Trophoblast cell (in vitro differentiated cells and primary cell): ENCODE results near the gene CCDC169.
"Not testable (repeated sequence)": the region's sequence is repeated elsewhere in the genome, so short reads cannot be mapped to it uniquely, and the experiment has no call there.

Source experiments
- DNase-seq, 2 donors: peaks; one replicate each; pipeline ENCODE4 v3.0.0-alpha.2; 2016
- H2AFZ ChIP-seq: 2 replicates; pipeline ENCODE4 v1.6.1; 2013; ENCODE audit warnings: low read length, moderate library complexity, mild to moderate bottlenecking; ENCODE audit not compliant: insufficient read depth, poor library complexity
- H2AK5ac ChIP-seq: 2 replicates; pipeline ENCODE4 v1.6.1; 2013; ENCODE audit warnings: mild to moderate bottlenecking, low read length
- H2BK120ac ChIP-seq: 2 replicates; pipeline ENCODE4 v1.6.1; 2013; ENCODE audit warnings: low read length, mild to moderate bottlenecking, moderate library complexity; ENCODE audit not compliant: insufficient read depth, poor library complexity
- H2BK12ac ChIP-seq: 2 replicates; pipeline ENCODE4 v1.6.1; 2013; ENCODE audit warnings: mild to moderate bottlenecking, low read length, moderate library complexity
- H2BK5ac ChIP-seq: 2 replicates; pipeline ENCODE4 v1.6.1; 2013; ENCODE audit warnings: low read length, low read depth, moderate library complexity, mild to moderate bottlenecking; ENCODE audit not compliant: poor library complexity
- H3K14ac ChIP-seq: 2 replicates; pipeline ENCODE4 v1.6.1; 2013; ENCODE audit warnings: mild to moderate bottlenecking, low read length
- H3K18ac ChIP-seq: 2 replicates; pipeline ENCODE4 v1.6.1; 2013; ENCODE audit warnings: mild to moderate bottlenecking, low read length
- H3K23ac ChIP-seq: 2 replicates; pipeline ENCODE4 v1.6.1; 2013; ENCODE audit warnings: low read length
- H3K27ac ChIP-seq: 2 replicates; pipeline ENCODE4 v1.5.1; 2013; ENCODE audit warnings: low read depth, mild to moderate bottlenecking, inconsistent platforms, low read length, moderate library complexity
- H3K27me3 ChIP-seq: 2 replicates; pipeline ENCODE4 v1.6.1; 2013; ENCODE audit warnings: inconsistent platforms, mild to moderate bottlenecking, low read length, moderate library complexity; ENCODE audit not compliant: insufficient read depth
- H3K36me3 ChIP-seq, 2 experiments: 1 replicate in 1 of 2; 2 replicates in 1 of 2; pipeline ENCODE4 v1.6.1; 2013; ENCODE audit warnings: low read length in 2 of 2, mild to moderate bottlenecking in 2 of 2, moderate library complexity in 1 of 2; ENCODE audit not compliant: insufficient read depth in 2 of 2, control insufficient read depth in 1 of 2
- H3K4ac ChIP-seq: 2 replicates; pipeline ENCODE4 v1.6.1; 2013; ENCODE audit warnings: low read depth, mild to moderate bottlenecking, low read length, moderate library complexity
- H3K4me1 ChIP-seq, 2 experiments: 1 replicate in 1 of 2; 2 replicates in 1 of 2; pipeline ENCODE4 v1.6.1; 2013; ENCODE audit warnings: low read length in 2 of 2, mild to moderate bottlenecking in 2 of 2, moderate library complexity in 1 of 2; ENCODE audit not compliant: insufficient read depth in 2 of 2, control insufficient read depth in 1 of 2
- H3K4me2 ChIP-seq: 2 replicates; pipeline ENCODE4 v1.6.1; 2013; ENCODE audit warnings: inconsistent platforms, mild to moderate bottlenecking, low read length, moderate library complexity
- H3K4me3 ChIP-seq: 2 replicates; pipeline ENCODE4 v1.5.1; 2013; ENCODE audit warnings: mild to moderate bottlenecking, low read depth, low read length, inconsistent platforms
- H3K79me1 ChIP-seq: one replicate; pipeline ENCODE4 v1.6.1; 2013; ENCODE audit warnings: low read length
- H3K79me2 ChIP-seq: 2 replicates; pipeline ENCODE4 v1.6.1; 2013; ENCODE audit warnings: low read length, mild to moderate bottlenecking; ENCODE audit not compliant: control insufficient read depth, insufficient read depth, poor library complexity
- H3K9ac ChIP-seq: 2 replicates; pipeline ENCODE4 v1.6.1; 2013; ENCODE audit warnings: mild to moderate bottlenecking, low read length
- H3K9me3 ChIP-seq: 2 replicates; pipeline ENCODE4 v1.6.1; 2013; ENCODE audit warnings: low read depth, mild to moderate bottlenecking, control low read depth, inconsistent platforms, low read length; ENCODE audit not compliant: insufficient read depth
- H4K12ac ChIP-seq: 2 replicates; pipeline ENCODE4 v1.6.1; 2013; ENCODE audit warnings: low read depth, mild to moderate bottlenecking, low read length, moderate library complexity
- H4K8ac ChIP-seq: 2 replicates; pipeline ENCODE4 v1.6.1; 2013; ENCODE audit warnings: low read depth, mild to moderate bottlenecking, low read length, moderate library complexity
- H4K91ac ChIP-seq: one replicate; pipeline ENCODE4 v1.6.1; 2013; ENCODE audit warnings: low read depth, mild to moderate bottlenecking, low read length, moderate library complexity
- WGBS: extraction: QIAGEN DNeasy Blood & Tissue Kit; methylation state at CpG from one replicate; pipeline ENCODE4 v1.1.7; 2013; ENCODE audit warnings: missing lambda C conversion rate; ENCODE audit not compliant: insufficient read length, insufficient coverage; ENCODE audit errors: extremely low coverage; 5-methylcytosine and 5-hydroxymethylcytosine counted together

CCDC169 gene

GRCh38 chr13:36299469-36299868, 1.9 kb upstream of the CCDC169 start:
- peaks cover 13% of the 10 kb centered on the region for H3K79me1 ChIP-seq
- H3K4me2 ChIP-seq = peak overlapping the region; percentile 14
- not testable (repeated sequence) for H2AK5ac ChIP-seq, H3K9me3 ChIP-seq, H3K79me2 ChIP-seq, H3K27me3 ChIP-seq, H2AFZ ChIP-seq, H4K12ac ChIP-seq, H3K23ac ChIP-seq, H3K36me3 ChIP-seq, H3K4ac ChIP-seq, H3K9ac ChIP-seq, H3K4me3 ChIP-seq
- peak overlapping the region; percentile 16 for H3K18ac ChIP-seq
- H2BK12ac ChIP-seq = peak overlapping the region; percentile 95
- H2BK120ac ChIP-seq = peak overlapping the region; percentile 91
- no CpG with 5 or more reads among the region's 3 CpGs for WGBS
- DNase-seq = peak; percentile 54 to 71
- peak overlapping the region; percentile 49 for H3K14ac ChIP-seq
- peak overlapping the region; percentile 8 for H4K91ac ChIP-seq
- H3K4me1 ChIP-seq = peaks cover 6 to 12% of the 10 kb centered on the region in 2 experiments
- peak overlapping the region; percentile 86 for H3K27ac ChIP-seq
- peak overlapping the region; percentile 67 for H2BK5ac ChIP-seq
- peak overlapping the region; percentile 66 for H4K8ac ChIP-seq

- H4K91ac ChIP-seq = peak overlapping the region; percentile 35
- H3K4me1 ChIP-seq = peaks cover 6 to 12% of the 10 kb centered on the region in 2 experiments
- H3K14ac ChIP-seq = no peak overlapping the region
- peak overlapping the region; percentile 49 for H4K8ac ChIP-seq
- no peaks in the 10 kb centered on the region for H3K9me3 ChIP-seq
- peaks cover 0 to 1% of the 10 kb centered on the region in 2 experiments for H3K36me3 ChIP-seq
- H3K9ac ChIP-seq = peak overlapping the region; percentile 48
- WGBS = no CpG with 5 or more reads among the region's 4 CpGs
- H3K4ac ChIP-seq = no peak overlapping the region
- H3K27ac ChIP-seq = peak overlapping the region; percentile 80
- no peak overlapping the region for H4K12ac ChIP-seq
- DNase-seq = no peak
- peak overlapping the region; percentile 36 for H2BK120ac ChIP-seq
- no peak overlapping the region for H2AFZ ChIP-seq
- no peaks in the 10 kb centered on the region for H3K27me3 ChIP-seq
- peaks cover 13% of the 10 kb centered on the region for H3K79me1 ChIP-seq
- H2BK5ac ChIP-seq = no peak overlapping the region
- peak overlapping the region; percentile 58 for H2BK12ac ChIP-seq
- H3K4me2 ChIP-seq = peak overlapping the region; percentile 60
- H3K79me2 ChIP-seq = peaks cover 3% of the 10 kb centered on the region
- no peak overlapping the region for H3K18ac ChIP-seq
- no peak overlapping the region for H2AK5ac ChIP-seq
- no peak overlapping the region for H3K23ac ChIP-seq
- H3K4me3 ChIP-seq = no peak overlapping the region
Measured at GRCh38 chr13:36298535-36299068, 988 bp upstream of the CCDC169 start.

DNA sequence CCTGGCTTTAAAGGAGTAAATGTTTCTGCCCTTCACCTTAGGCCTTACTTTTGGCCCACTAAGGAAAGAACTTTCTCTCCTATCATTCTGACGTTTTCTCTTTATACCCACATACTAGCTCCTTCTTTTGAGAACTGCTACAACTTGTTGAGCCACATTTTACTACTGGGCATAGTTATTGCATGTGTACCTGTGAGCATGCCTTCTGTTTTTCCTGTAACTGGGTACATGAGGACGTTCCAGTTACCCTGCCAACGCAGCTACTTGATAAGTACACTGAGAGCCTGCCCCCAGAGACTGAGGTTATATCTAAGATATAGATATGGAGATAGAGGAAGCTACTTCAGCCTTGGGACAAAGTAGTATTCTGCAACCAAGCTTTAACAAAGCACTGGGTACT, 3.5 kb downstream of the CCDC169 start:
- Histone ChIP-seq H2AFZ (no peak overlapping the region), H4K12ac (no peak overlapping the region), H3K27me3 (no peaks in the 10 kb centered on the region), H4K91ac (no peak overlapping the region), H3K18ac (no peak overlapping the region), H4K8ac (no peak overlapping the region), H3K9ac (no peak overlapping the region), H2BK120ac (no peak overlapping the region), H3K4me3 (no peak overlapping the region), H3K27ac (no peak overlapping the region), H3K23ac (no peak overlapping the region), H2BK5ac (no peak overlapping the region), H3K4me2 (no peak overlapping the region), H2BK12ac (no peak overlapping the region), H3K9me3 (no peaks in the 10 kb centered on the region), H3K79me1 (peaks cover 12% of the 10 kb centered on the region), H3K14ac (no peak overlapping the region), H3K79me2 (peaks cover 3% of the 10 kb centered on the region), H3K4ac (no peak overlapping the region), H2AK5ac (no peak overlapping the region), H3K4me1 (peaks cover 5 to 6% of the 10 kb centered on the region in 2 experiments), H3K36me3 (peaks cover 0 to 4% of the 10 kb centered on the region in 2 experiments)
- WGBS = no CpG with 5 or more reads among the region's 3 CpGs
- peak; percentile 94 to 97 for DNase-seq

DNA sequence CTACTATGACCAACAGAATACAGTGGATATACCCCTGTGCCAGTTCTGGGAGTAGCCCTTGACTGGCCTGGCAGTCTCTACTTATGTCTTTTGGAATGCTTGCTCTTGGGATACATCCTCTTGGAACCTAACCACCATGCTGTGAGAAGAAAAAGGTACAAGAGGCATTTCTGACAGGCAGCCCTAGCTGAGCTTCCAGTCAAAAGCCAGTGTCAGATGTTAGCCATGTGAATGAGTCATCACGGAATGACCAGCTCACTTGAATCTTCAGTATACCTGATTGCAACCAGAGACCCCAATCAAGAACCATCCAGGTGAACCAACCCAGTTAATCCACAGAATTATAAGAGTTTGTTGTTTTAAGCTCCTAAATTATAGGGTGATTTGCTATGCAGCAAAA, 4.1 kb downstream of the CCDC169 start:
- no peak overlapping the region for H2BK12ac ChIP-seq
- H3K4me2 ChIP-seq = no peak overlapping the region
- H2AK5ac ChIP-seq = no peak overlapping the region
- no peak overlapping the region for H2BK5ac ChIP-seq
- no peak overlapping the region for H3K4ac ChIP-seq
- no peak overlapping the region for H4K91ac ChIP-seq
- no peak overlapping the region for H4K12ac ChIP-seq
- WGBS = no CpG with 5 or more reads among the region's 1 CpG
- no peaks in the 10 kb centered on the region for H3K27me3 ChIP-seq
- peaks cover 2 to 3% of the 10 kb centered on the region in 2 experiments for H3K4me1 ChIP-seq
- peak; percentile 65 to 77 for DNase-seq
- no peak overlapping the region for H3K9ac ChIP-seq
- H4K8ac ChIP-seq = no peak overlapping the region
- H2AFZ ChIP-seq = no peak overlapping the region
- no peak overlapping the region for H2BK120ac ChIP-seq
- peaks cover 12% of the 10 kb centered on the region for H3K79me1 ChIP-seq
- peaks cover 3% of the 10 kb centered on the region for H3K79me2 ChIP-seq
- H3K9me3 ChIP-seq = no peaks in the 10 kb centered on the region
- H3K27ac ChIP-seq = no peak overlapping the region
- H3K23ac ChIP-seq = no peak overlapping the region
- peaks cover 0 to 4% of the 10 kb centered on the region in 2 experiments for H3K36me3 ChIP-seq
- no peak overlapping the region for H3K18ac ChIP-seq
- H3K4me3 ChIP-seq = no peak overlapping the region
- H3K14ac ChIP-seq = no peak overlapping the region
